ENCODE results near the gene TRPM2.

Gene TRPM2

DNA sequence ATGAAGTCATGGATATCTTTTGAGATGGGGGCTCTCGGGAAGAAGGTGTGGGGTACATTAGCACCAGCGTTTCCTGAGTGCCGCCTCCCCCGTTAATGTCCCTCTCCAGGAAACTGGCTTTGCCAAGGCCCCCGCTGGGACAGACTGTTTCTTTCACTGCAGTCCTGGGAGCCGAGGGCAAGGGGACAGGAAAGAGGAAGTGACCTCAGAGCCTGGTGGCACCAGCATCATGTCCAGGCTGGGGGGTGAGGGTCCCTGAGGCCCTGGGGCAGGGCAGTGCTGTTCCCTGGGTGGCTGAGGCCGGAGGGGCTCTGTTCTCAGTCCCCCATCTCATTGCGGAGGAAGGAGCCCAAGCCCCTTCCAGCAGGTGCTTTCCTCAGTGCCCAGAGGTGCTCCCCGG, 47.7 kb upstream of the TRPM2 start:
- Histone ChIP-seq H3K27ac (ENCODE audit: low read length) (no peak overlapping the region), H4K20me1 (ENCODE audit: insufficient read depth, low read length) (peaks cover 86% of the 10 kb centered on the region), H3K4me3 (ENCODE audit: low read depth in 1 of 2, low read length in 2 of 2) (no peak overlapping the region), H3K27me3 (ENCODE audit: insufficient read depth, low read length, poor library complexity) (no peaks in the 10 kb centered on the region), H3K36me3 (ENCODE audit: insufficient read depth, low read length) (peaks cover 61% of the 10 kb centered on the region), H3K4me2 (ENCODE audit: insufficient read depth, low read length) (no peak overlapping the region), H3K9ac (ENCODE audit: low read depth, low read length) (no peak overlapping the region), H2AFZ (ENCODE audit: low read depth, low read length) (no peak overlapping the region), H3K4me1 (ENCODE audit: insufficient read depth, low read length) (peaks cover 20% of the 10 kb centered on the region), H3K79me2 (ENCODE audit: insufficient read depth, low read length) (peaks cover 63% of the 10 kb centered on the region), H3K9me3 (ENCODE audit: insufficient read depth, low read length, severe bottlenecking) (no peaks in the 10 kb centered on the region)
- ATAC-seq (ENCODE audit: insufficient read depth, low read depth) (no peak), DNase-seq (no peak)
- no peak for TF ChIP-seq EZH2 (IDR thresholded peaks at IDR 0.05; ENCODE audit: borderline replicate concordance, low read depth, low read length, severe bottlenecking)
- TF ChIP-seq, protein P1, sequence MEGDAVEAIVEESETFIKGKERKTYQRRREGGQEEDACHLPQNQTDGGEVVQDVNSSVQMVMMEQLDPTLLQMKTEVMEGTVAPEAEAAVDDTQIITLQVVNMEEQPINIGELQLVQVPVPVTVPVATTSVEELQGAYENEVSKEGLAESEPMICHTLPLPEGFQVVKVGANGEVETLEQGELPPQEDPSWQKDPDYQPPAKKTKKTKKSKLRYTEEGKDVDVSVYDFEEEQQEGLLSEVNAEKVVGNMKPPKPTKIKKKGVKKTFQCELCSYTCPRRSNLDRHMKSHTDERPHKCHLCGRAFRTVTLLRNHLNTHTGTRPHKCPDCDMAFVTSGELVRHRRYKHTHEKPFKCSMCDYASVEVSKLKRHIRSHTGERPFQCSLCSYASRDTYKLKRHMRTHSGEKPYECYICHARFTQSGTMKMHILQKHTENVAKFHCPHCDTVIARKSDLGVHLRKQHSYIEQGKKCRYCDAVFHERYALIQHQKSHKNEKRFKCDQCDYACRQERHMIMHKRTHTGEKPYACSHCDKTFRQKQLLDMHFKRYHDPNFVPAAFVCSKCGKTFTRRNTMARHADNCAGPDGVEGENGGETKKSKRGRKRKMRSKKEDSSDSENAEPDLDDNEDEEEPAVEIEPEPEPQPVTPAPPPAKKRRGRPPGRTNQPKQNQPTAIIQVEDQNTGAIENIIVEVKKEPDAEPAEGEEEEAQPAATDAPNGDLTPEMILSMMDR (IDR thresholded peaks at IDR 0.05; ENCODE audit: borderline replicate concordance, extremely low read depth, low read length, poor library complexity, severe bottlenecking): no peak

DNA sequence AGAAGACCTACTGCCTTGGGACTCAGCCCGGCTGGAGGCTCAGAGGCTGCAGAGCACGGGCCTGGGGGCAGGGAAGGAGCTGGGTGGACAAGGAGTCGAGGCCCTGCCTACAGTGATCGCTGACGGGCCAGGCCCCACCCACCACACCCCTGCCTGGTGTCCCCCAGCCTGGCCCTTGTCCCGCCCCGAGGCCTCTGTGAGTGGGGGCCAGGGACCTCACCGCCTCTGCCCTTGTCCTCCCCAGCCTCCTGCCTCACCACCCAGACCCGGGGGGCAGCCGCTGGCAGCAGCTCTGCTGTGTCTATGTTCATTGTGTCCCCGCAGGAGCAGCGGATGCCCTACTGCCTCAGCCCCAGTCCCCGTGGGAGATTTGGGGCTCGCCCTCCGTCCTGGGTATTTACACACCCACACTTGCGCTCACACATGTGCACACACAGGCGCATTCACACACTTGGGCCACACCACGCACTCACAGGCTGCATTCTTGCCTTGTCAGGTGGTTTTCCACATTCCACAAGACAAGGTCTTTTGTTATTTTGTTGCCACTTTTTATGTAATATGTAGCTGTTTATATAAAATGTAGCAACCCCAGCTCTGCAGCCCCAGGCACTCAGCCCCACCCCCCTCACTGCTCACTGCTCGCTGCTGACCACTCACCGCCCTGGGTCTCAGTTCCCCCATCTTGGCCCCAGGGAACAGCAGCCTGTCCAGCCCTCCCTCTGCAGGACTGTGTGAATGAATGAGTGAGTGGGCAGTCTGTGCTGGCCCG, 46.3 kb upstream of the TRPM2 start:
- Histone ChIP-seq H3K9me3 (ENCODE audit: insufficient read depth, low read length, severe bottlenecking) (no peaks in the 10 kb centered on the region), H3K4me3 (ENCODE audit: low read depth in 1 of 2, low read length in 2 of 2) (no peak overlapping the region), H2AFZ (ENCODE audit: low read depth, low read length) (no peak overlapping the region), H3K27me3 (ENCODE audit: insufficient read depth, low read length, poor library complexity) (no peaks in the 10 kb centered on the region), H3K4me2 (ENCODE audit: insufficient read depth, low read length) (no peak overlapping the region), H3K4me1 (ENCODE audit: insufficient read depth, low read length) (peaks cover 6% of the 10 kb centered on the region), H3K9ac (ENCODE audit: low read depth, low read length) (no peak overlapping the region), H3K36me3 (ENCODE audit: insufficient read depth, low read length) (peaks cover 70% of the 10 kb centered on the region), H4K20me1 (ENCODE audit: insufficient read depth, low read length) (peaks cover 84% of the 10 kb centered on the region), H3K79me2 (ENCODE audit: insufficient read depth, low read length) (peaks cover 49% of the 10 kb centered on the region), H3K27ac (ENCODE audit: low read length) (no peak overlapping the region)
- TF ChIP-seq EZH2 (IDR thresholded peaks at IDR 0.05; ENCODE audit: borderline replicate concordance, low read depth, low read length, severe bottlenecking): no peak
- TF ChIP-seq, protein P1 (IDR thresholded peaks at IDR 0.05; ENCODE audit: borderline replicate concordance, extremely low read depth, low read length, poor library complexity, severe bottlenecking): no peak
- ATAC-seq (ENCODE audit: insufficient read depth, low read depth) (no peak), DNase-seq (no peak)

GRCh38 chr21:44310628-44311507, 42.6 kb upstream of the TRPM2 start:
- no peak overlapping the region for H3K9ac ChIP-seq (ENCODE audit: low read depth, low read length)

More at GRCh38 chr21:44310628-44311507, 42.6 kb upstream of the TRPM2 start:
- no peak for DNase-seq
- peaks cover 78% of the 10 kb centered on the region for H4K20me1 ChIP-seq (ENCODE audit: insufficient read depth, low read length)
- ATAC-seq (ENCODE audit: insufficient read depth, low read depth): 0 out of 3 replicates have a peak, but pooled peaks have one; percentile 35
- H3K4me1 ChIP-seq (ENCODE audit: insufficient read depth, low read length): no peaks in the 10 kb centered on the region
- no peaks in the 10 kb centered on the region for H3K27me3 ChIP-seq (ENCODE audit: insufficient read depth, low read length, poor library complexity)
- TF ChIP-seq, protein P1 (IDR thresholded peaks at IDR 0.05; ENCODE audit: borderline replicate concordance, extremely low read depth, low read length, poor library complexity, severe bottlenecking): peak; percentile 26
- no peak for TF ChIP-seq EZH2 (IDR thresholded peaks at IDR 0.05; ENCODE audit: borderline replicate concordance, low read depth, low read length, severe bottlenecking)
- H3K9me3 ChIP-seq (ENCODE audit: insufficient read depth, low read length, severe bottlenecking): no peaks in the 10 kb centered on the region
- no peak overlapping the region for H3K4me2 ChIP-seq (ENCODE audit: insufficient read depth, low read length)
- H3K79me2 ChIP-seq (ENCODE audit: insufficient read depth, low read length): peaks cover 14% of the 10 kb centered on the region
- H3K4me3 ChIP-seq (ENCODE audit: low read depth in 1 of 2, low read length in 2 of 2): no peak overlapping the region
- no peak overlapping the region for H3K27ac ChIP-seq (ENCODE audit: low read length)
- H2AFZ ChIP-seq (ENCODE audit: low read depth, low read length): no peak overlapping the region
- peaks cover 89% of the 10 kb centered on the region for H3K36me3 ChIP-seq (ENCODE audit: insufficient read depth, low read length)

Measured in DND-41 (cell line).